ENCODE measurements around the gene STAG1.
A peak's percentile ranks its signal among the peaks of the same experiment; 100 is the strongest.
"Not testable (repeated sequence)": the region's sequence is repeated elsewhere in the genome, so short reads cannot be mapped to it uniquely, and the experiment has no call there.

Gene STAG1

DNA sequence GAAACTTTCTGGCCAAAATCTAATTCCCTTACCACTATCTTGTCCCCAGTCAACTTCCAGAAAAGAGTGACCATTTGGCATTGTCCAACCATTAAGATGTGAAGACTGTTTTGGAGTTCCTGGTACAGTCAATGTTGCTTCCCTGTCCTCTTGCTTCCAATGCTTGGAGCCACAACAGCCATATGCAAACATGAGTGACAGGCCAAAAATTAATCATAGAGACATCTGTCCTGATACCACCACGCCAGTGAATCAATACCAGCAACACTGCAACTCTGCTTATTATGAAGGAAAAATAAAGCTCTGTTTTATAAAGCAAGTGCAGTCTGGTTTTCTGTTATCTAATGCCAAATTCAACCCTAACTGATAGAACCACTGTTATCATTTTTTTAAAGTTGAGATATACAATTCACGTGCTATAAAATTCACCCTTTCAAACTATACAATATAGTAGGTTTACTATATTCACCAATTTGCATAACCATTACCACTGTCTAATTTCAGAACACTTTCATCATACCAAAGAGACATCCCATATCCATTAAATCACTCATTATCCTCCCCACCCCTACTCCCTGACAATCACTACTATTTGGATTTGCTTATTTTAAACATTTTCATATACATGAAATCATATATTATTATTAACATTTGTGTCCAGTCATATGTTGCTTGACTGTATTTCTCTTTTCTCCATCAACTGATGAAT, 76.9 kb downstream of the STAG1 start:
- DNase-seq (no peak), ATAC-seq (replicated peaks) (no peak)
- H3K36me3 Mint-ChIP-seq (ENCODE audit: insufficient read depth): peaks cover 12% of the 10 kb centered on the region
- peak overlapping the region in 1 of 2 donors; percentile 11 for H3K4me3 Mint-ChIP-seq
- H3K27ac Mint-ChIP-seq: peak overlapping the region in 1 of 2 donors; percentile 44
- H3K4me1 Mint-ChIP-seq (ENCODE audit: low read depth in 2 of 2): peaks cover 23 to 54% of the 10 kb centered on the region in 2 donors
- H3K27me3 Mint-ChIP-seq: no peaks in the 10 kb centered on the region
- H3K9me3 Mint-ChIP-seq: no peaks in the 10 kb centered on the region

- Mint-ChIP-seq H3K36me3 (ENCODE audit: insufficient read depth) (peaks cover 5% of the 10 kb centered on the region), H3K4me1 (ENCODE audit: low read depth in 2 of 2) (peaks cover 24 to 54% of the 10 kb centered on the region in 2 donors), H3K9me3 (no peaks in the 10 kb centered on the region), H3K27me3 (no peaks in the 10 kb centered on the region), H3K4me3 (no peak overlapping the region), H3K27ac (peak overlapping the region; percentile 1 to 49)
- no peak for ATAC-seq (replicated peaks)
- DNase-seq: no peak
Observed at GRCh38 chr3:136672457-136672856, 79.7 kb downstream of the STAG1 start.

DNA sequence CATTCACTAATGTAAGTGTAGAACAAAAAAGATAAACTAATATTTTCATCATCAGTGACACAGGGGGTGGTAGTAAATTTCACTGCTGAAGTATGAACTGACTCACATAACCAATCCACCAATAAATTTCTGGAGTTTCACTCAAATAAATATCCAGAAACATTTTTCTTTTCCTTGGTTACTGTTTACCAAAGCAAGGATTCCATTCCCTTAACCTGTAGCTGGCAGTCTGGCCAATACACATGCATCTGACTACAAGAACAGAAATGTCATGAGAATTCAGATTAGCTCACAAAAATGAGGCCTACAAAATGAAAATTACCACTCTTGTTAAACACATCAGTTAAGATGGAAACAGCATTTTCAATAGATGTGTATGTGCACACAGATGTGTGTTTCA, 80.3 kb downstream of the STAG1 start:
- Mint-ChIP-seq H3K27me3 (no peaks in the 10 kb centered on the region), H3K36me3 (ENCODE audit: insufficient read depth) (peaks cover 5% of the 10 kb centered on the region), H3K4me1 (ENCODE audit: low read depth in 2 of 2) (peaks cover 24 to 53% of the 10 kb centered on the region in 2 donors), H3K27ac (peak overlapping the region in 1 of 2 donors; percentile 81), H3K9me3 (no peaks in the 10 kb centered on the region), H3K4me3 (no peak overlapping the region)
- no peak for DNase-seq
- no peak for ATAC-seq (replicated peaks)

- DNase-seq: no peak
- H3K27me3 Mint-ChIP-seq: no peaks in the 10 kb centered on the region
- H3K9me3 Mint-ChIP-seq: no peaks in the 10 kb centered on the region
- no peak for ATAC-seq (replicated peaks)
- peaks cover 5% of the 10 kb centered on the region for H3K36me3 Mint-ChIP-seq (ENCODE audit: insufficient read depth)
- H3K27ac Mint-ChIP-seq: peak overlapping the region in 1 of 2 donors; percentile 46
- H3K4me3 Mint-ChIP-seq: no peak overlapping the region
- peaks cover 25 to 50% of the 10 kb centered on the region in 2 donors for H3K4me1 Mint-ChIP-seq (ENCODE audit: low read depth in 2 of 2)
Observed at GRCh38 chr3:136670166-136670565, 82.0 kb downstream of the STAG1 start.

DNA sequence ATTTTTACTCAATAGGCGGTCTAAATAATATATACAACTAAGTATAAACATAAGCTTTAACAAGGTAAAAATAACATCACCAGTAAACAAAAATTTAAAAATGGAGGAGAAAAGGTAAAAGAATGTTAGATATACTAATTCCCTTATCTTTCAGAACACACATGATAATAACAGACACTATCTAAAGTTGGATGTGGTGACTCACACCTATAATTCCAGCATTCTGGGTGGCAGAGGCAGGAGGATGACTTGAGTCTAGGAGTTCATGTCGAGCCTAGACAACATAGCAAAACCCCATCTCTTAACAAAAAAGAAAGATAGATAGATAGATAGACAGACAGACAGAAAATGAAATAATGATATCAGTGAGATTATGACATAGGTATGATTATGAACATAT, 85.1 kb downstream of the STAG1 start:
- DNase-seq (no peak), ATAC-seq (replicated peaks) (no peak)
- peaks cover 5% of the 10 kb centered on the region for H3K36me3 Mint-ChIP-seq (ENCODE audit: insufficient read depth)
- no peak overlapping the region for H3K4me3 Mint-ChIP-seq
- no peaks in the 10 kb centered on the region for H3K27me3 Mint-ChIP-seq
- no peaks in the 10 kb centered on the region for H3K9me3 Mint-ChIP-seq
- H3K4me1 Mint-ChIP-seq (ENCODE audit: low read depth in 2 of 2): peaks cover 26 to 45% of the 10 kb centered on the region in 2 donors
- no peak overlapping the region for H3K27ac Mint-ChIP-seq

GRCh38 chr3:136666301-136666700, 85.9 kb downstream of the STAG1 start:
- H3K36me3 Mint-ChIP-seq (ENCODE audit: insufficient read depth); H3K4me3 Mint-ChIP-seq; H3K9me3 Mint-ChIP-seq; DNase-seq; H3K27me3 Mint-ChIP-seq; ATAC-seq (replicated peaks): not testable (repeated sequence)
- Mint-ChIP-seq H3K4me1 (ENCODE audit: low read depth in 2 of 2) (peaks cover 27 to 45% of the 10 kb centered on the region in 2 donors), H3K27ac (peak overlapping the region in 1 of 2 donors; percentile 29)

DNA sequence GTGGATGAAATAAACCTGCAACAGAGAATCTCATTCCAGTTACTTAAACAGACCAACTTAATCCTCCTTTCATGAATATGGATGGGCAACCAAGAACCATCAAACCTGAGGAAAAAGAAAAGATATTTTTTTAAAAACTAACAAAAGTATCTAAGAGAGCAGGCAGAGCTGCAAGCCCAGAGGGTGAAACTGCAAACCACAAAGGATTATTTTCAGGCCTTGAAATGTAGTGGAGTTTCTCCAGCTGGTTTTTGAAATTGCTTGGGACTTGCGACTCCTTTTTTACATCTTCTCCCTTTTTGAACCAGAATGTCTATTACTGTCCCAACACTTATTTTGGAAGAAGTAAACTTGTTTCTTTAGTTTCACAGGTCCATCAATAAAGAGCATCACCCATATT, 87.4 kb downstream of the STAG1 start:
- peak overlapping the region; percentile 7 to 36 for H3K27ac Mint-ChIP-seq
- H3K4me3 Mint-ChIP-seq: no peak overlapping the region
- peaks cover 3% of the 10 kb centered on the region for H3K36me3 Mint-ChIP-seq (ENCODE audit: insufficient read depth)
- peaks cover 29 to 43% of the 10 kb centered on the region in 2 donors for H3K4me1 Mint-ChIP-seq (ENCODE audit: low read depth in 2 of 2)
- H3K27me3 Mint-ChIP-seq: no peaks in the 10 kb centered on the region
- ATAC-seq (replicated peaks): no peak
- DNase-seq: no peak
- H3K9me3 Mint-ChIP-seq: no peaks in the 10 kb centered on the region

GRCh38 chr3:136661282-136661681, 90.9 kb downstream of the STAG1 start:
- no peaks in the 10 kb centered on the region for H3K9me3 Mint-ChIP-seq
- ATAC-seq (replicated peaks) (no peak), DNase-seq (no peak)
- peak overlapping the region in 1 of 2 donors; percentile 55 for H3K27ac Mint-ChIP-seq
- H3K36me3 Mint-ChIP-seq (ENCODE audit: insufficient read depth): no peaks in the 10 kb centered on the region
- H3K27me3 Mint-ChIP-seq: no peaks in the 10 kb centered on the region
- H3K4me1 Mint-ChIP-seq (ENCODE audit: low read depth in 2 of 2): peaks cover 34 to 47% of the 10 kb centered on the region in 2 donors
- H3K4me3 Mint-ChIP-seq: no peak overlapping the region

- no peak for DNase-seq
- no peak overlapping the region for H3K27ac Mint-ChIP-seq
- H3K4me3 Mint-ChIP-seq: no peak overlapping the region
- peaks cover 24 to 40% of the 10 kb centered on the region in 2 donors for H3K4me1 Mint-ChIP-seq (ENCODE audit: low read depth in 2 of 2)
- H3K36me3 Mint-ChIP-seq (ENCODE audit: insufficient read depth): no peaks in the 10 kb centered on the region
- H3K9me3 Mint-ChIP-seq: peaks cover 0 to 2% of the 10 kb centered on the region in 2 donors
- H3K27me3 Mint-ChIP-seq: no peaks in the 10 kb centered on the region
- peak; percentile 36 for ATAC-seq (replicated peaks)
Observed at GRCh38 chr3:136658946-136659682, 93.1 kb downstream of the STAG1 start.

GRCh38 chr3:136657526-136657925, 94.7 kb downstream of the STAG1 start:
- no peak for DNase-seq
- Mint-ChIP-seq H3K4me3 (no peak overlapping the region), H3K36me3 (ENCODE audit: insufficient read depth) (peaks cover under 1% of the 10 kb centered on the region), H3K9me3 (peaks cover 0 to 3% of the 10 kb centered on the region in 2 donors), H3K27me3 (no peaks in the 10 kb centered on the region), H3K27ac (no peak overlapping the region), H3K4me1 (ENCODE audit: low read depth in 2 of 2) (peaks cover 17 to 33% of the 10 kb centered on the region in 2 donors)
- ATAC-seq (replicated peaks): no peak

- Mint-ChIP-seq H3K27me3 (no peaks in the 10 kb centered on the region), H3K4me1 (ENCODE audit: low read depth in 2 of 2) (peaks cover 11 to 31% of the 10 kb centered on the region in 2 donors), H3K9me3 (peaks cover 0 to 3% of the 10 kb centered on the region in 2 donors), H3K36me3 (ENCODE audit: insufficient read depth) (peaks cover 3% of the 10 kb centered on the region), H3K27ac (no peak overlapping the region), H3K4me3 (no peak overlapping the region)
- DNase-seq (no peak), ATAC-seq (replicated peaks) (no peak)
Observed at GRCh38 chr3:136653628-136654027, 98.5 kb downstream of the STAG1 start.

GRCh38 chr3:136651581-136651980, 100.6 kb downstream of the STAG1 start:
- ATAC-seq (replicated peaks) (no peak), DNase-seq (no peak)
- H3K27ac Mint-ChIP-seq: peak overlapping the region; percentile 39 to 76
- H3K27me3 Mint-ChIP-seq: no peaks in the 10 kb centered on the region
- H3K9me3 Mint-ChIP-seq: peaks cover 0 to 3% of the 10 kb centered on the region in 2 donors
- H3K4me1 Mint-ChIP-seq (ENCODE audit: low read depth in 2 of 2): peaks cover 12 to 35% of the 10 kb centered on the region in 2 donors
- H3K36me3 Mint-ChIP-seq (ENCODE audit: insufficient read depth): peaks cover 3% of the 10 kb centered on the region
- H3K4me3 Mint-ChIP-seq: no peak overlapping the region

- no peaks in the 10 kb centered on the region for H3K27me3 Mint-ChIP-seq
- H3K9me3 Mint-ChIP-seq: peaks cover 0 to 3% of the 10 kb centered on the region in 2 donors
- no peak overlapping the region for H3K4me3 Mint-ChIP-seq
- peaks cover 21 to 45% of the 10 kb centered on the region in 2 donors for H3K4me1 Mint-ChIP-seq (ENCODE audit: low read depth in 2 of 2)
- H3K27ac Mint-ChIP-seq: peak overlapping the region in 1 of 2 donors; percentile 0
- H3K36me3 Mint-ChIP-seq (ENCODE audit: insufficient read depth): peaks cover 3% of the 10 kb centered on the region
- no peak for ATAC-seq (replicated peaks)
- DNase-seq: no peak
Observed at GRCh38 chr3:136650461-136650860, 101.7 kb downstream of the STAG1 start.

GRCh38 chr3:136645915-136646314, 106.3 kb downstream of the STAG1 start:
- Mint-ChIP-seq H3K9me3 (no peaks in the 10 kb centered on the region), H3K4me3 (peak overlapping the region in 1 of 2 donors; percentile 39), H3K4me1 (ENCODE audit: low read depth in 2 of 2) (peaks cover 23 to 53% of the 10 kb centered on the region in 2 donors), H3K36me3 (ENCODE audit: insufficient read depth) (no peaks in the 10 kb centered on the region), H3K27ac (no peak overlapping the region), H3K27me3 (no peaks in the 10 kb centered on the region)
- DNase-seq: no peak
- ATAC-seq (replicated peaks): no peak
